Skeletal muscle tissue (tissue), 5 donors: Measurements from ENCODE around the gene HDC. TPM values are rescaled to one million over a fixed set of nuclear protein-coding genes. Genes with fewer than 3 reads are reported as not detected.

Experiments
- H3K27ac ChIP-seq: one replicate; pipeline ENCODE4 v1.7.0; 2013; ENCODE audit warnings: mild to moderate bottlenecking, low read depth, low read length, inconsistent platforms
- H3K27me3 ChIP-seq, 3 donors: one replicate each; pipeline ENCODE4 v1.7.0; 2013; ENCODE audit warnings: low read length in 3 of 3; ENCODE audit not compliant: control insufficient read depth in 3 of 3, insufficient read depth in 3 of 3
- H3K36me3 ChIP-seq, 3 donors: one replicate each; pipeline ENCODE4 v1.7.0; 2013; ENCODE audit warnings: low read length in 3 of 3; ENCODE audit not compliant: control insufficient read depth in 3 of 3, insufficient read depth in 3 of 3
- H3K4me1 ChIP-seq, 3 donors: one replicate each; pipeline ENCODE4 v1.7.0; 2013; ENCODE audit warnings: low read length in 3 of 3, mild to moderate bottlenecking in 3 of 3; ENCODE audit not compliant: control insufficient read depth in 3 of 3, insufficient read depth in 3 of 3
- H3K4me3 ChIP-seq, 3 donors: one replicate each; pipeline ENCODE4 v1.7.0; 2013; ENCODE audit warnings: low read length in 3 of 3
- H3K9ac ChIP-seq, 3 donors: one replicate each; pipeline ENCODE4 v1.7.0; 2013; ENCODE audit warnings: low read length in 3 of 3, mild to moderate bottlenecking in 3 of 3, moderate library complexity in 2 of 3, low read depth in 1 of 3
- H3K9me3 ChIP-seq, 3 donors: one replicate each; pipeline ENCODE4 v1.7.0; 2013; ENCODE audit warnings: low read length in 3 of 3; ENCODE audit not compliant: control insufficient read depth in 3 of 3
- small RNA-seq: library from RNA; depleted of rRNA; stranded (forward); fragments of <200 nt; gene quantifications from one replicate; pipeline ENCODE3, GENCODE V24; 2014
- total RNA-seq: library from RNA; depleted of rRNA; stranded (reverse); fragments of >200 nt; gene quantifications from one replicate; pipeline ENCODE4 v1.2.3, GENCODE V29; 2014
- donor health status: Osteomylitis.

Gene HDC
- total RNA-seq, 1 donor from 2014 or later, result 2.1 TPM

- no peak overlapping the region for H3K27ac ChIP-seq
- H3K9me3 ChIP-seq, result no peaks in the 10 kb centered on the region
- H3K36me3 ChIP-seq, result no peaks in the 10 kb centered on the region
- H3K4me1 ChIP-seq, result no peaks in the 10 kb centered on the region
- no peak overlapping the region for H3K4me3 ChIP-seq
- H3K9ac ChIP-seq, result no peak overlapping the region
- H3K27me3 ChIP-seq, result no peaks in the 10 kb centered on the region
Measured at GRCh38 chr15:50210462-50211157, 54.9 kb downstream of the HDC start.

DNA sequence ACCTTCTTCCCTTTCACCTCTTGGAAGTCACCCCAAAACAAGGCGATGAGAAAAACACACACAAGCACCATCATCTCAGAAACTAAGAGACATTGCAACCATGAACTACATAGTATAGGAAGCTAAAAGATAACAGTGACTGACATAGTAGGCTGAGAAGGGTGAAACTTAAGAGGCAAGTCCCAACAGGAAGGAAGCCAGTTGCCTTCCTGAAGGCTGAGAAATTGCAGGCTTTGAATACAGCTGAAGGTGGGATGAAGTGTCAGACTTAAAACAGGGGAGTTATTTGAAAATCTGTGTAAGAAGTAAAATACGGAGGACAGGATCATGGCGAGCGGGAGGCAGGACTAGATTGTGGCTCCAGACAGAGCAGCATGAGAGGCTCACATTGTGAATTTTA, 55.7 kb downstream of the HDC start:
- H3K4me1 ChIP-seq, result no peaks in the 10 kb centered on the region
- no peak overlapping the region for H3K9ac ChIP-seq
- H3K27ac ChIP-seq, result no peak overlapping the region
- H3K36me3 ChIP-seq, result no peaks in the 10 kb centered on the region
- H3K9me3 ChIP-seq, result no peaks in the 10 kb centered on the region
- H3K27me3 ChIP-seq, result no peaks in the 10 kb centered on the region
- H3K4me3 ChIP-seq, result no peak overlapping the region

- no peak overlapping the region for H3K9ac ChIP-seq
- no peaks in the 10 kb centered on the region for H3K36me3 ChIP-seq
- H3K4me1 ChIP-seq, result no peaks in the 10 kb centered on the region
- no peaks in the 10 kb centered on the region for H3K27me3 ChIP-seq
- no peak overlapping the region for H3K4me3 ChIP-seq
- no peaks in the 10 kb centered on the region for H3K9me3 ChIP-seq
- no peak overlapping the region for H3K27ac ChIP-seq
Measured at GRCh38 chr15:50206020-50206419, 59.5 kb downstream of the HDC start.

DNA sequence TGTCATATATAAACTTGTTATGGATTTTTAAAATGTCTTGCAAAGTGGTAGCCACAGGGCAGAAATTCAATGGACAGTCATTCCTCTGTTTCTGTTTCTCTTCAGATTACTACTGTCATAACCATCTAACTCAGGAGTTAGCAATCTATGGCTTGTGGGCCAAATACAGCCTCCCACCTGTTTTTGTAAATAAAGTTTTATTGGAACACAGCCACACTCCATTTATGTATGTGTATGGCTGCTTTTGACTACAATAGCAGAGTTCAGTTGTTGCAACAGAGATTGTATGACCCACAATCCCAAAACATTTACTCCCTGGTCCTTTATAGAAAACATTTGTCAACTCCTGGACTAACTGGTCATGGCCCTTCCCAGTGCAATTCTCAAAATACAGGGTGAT, 63.5 kb downstream of the HDC start:
- no peaks in the 10 kb centered on the region for H3K9me3 ChIP-seq
- no peaks in the 10 kb centered on the region for H3K27me3 ChIP-seq
- no peak overlapping the region for H3K9ac ChIP-seq
- no peak overlapping the region for H3K27ac ChIP-seq
- H3K4me3 ChIP-seq, result no peak overlapping the region
- no peaks in the 10 kb centered on the region for H3K36me3 ChIP-seq
- H3K4me1 ChIP-seq, result no peaks in the 10 kb centered on the region

- Histone ChIP-seq H3K9me3 (no peaks in the 10 kb centered on the region), H3K9ac (no peak overlapping the region), H3K27ac (no peak overlapping the region), H3K4me1 (no peaks in the 10 kb centered on the region), H3K4me3 (no peak overlapping the region), H3K27me3 (peaks cover 0 to 4% (median 3%) of the 10 kb centered on the region in 3 donors), H3K36me3 (no peaks in the 10 kb centered on the region)
Measured at GRCh38 chr15:50192926-50193620, 72.5 kb downstream of the HDC start.

GRCh38 chr15:50192164-50192563, 73.4 kb downstream of the HDC start:
- no peaks in the 10 kb centered on the region for H3K36me3 ChIP-seq
- H3K27me3 ChIP-seq, result peaks cover 0 to 4% (median 3%) of the 10 kb centered on the region in 3 donors
- no peak overlapping the region for H3K27ac ChIP-seq
- H3K9ac ChIP-seq, result no peak overlapping the region
- H3K4me1 ChIP-seq, result no peaks in the 10 kb centered on the region
- H3K9me3 ChIP-seq, result no peaks in the 10 kb centered on the region
- H3K4me3 ChIP-seq, result no peak overlapping the region

Small RNA genes lying within 50 kb of the gene (small RNA-seq; reads per million reads assigned to genes)
- gene RF00019, result not detected

Other genes with a start within 250 kb of the HDC start
- 15.1 TPM for gene ATP8B4, start 146.5 kb downstream of the HDC start, total RNA-seq
- under 0.01 TPM for gene SLC27A2, start 83.5 kb downstream of the HDC start, total RNA-seq
- 28.2 TPM for gene GABPB1, start 89.5 kb upstream of the HDC start, total RNA-seq
- gene USP8, start 158.7 kb upstream of the HDC start, total RNA-seq, result 19.3 TPM